Measurements from ENCODE around the gene PCGF5.

PCGF5 gene

DNA sequence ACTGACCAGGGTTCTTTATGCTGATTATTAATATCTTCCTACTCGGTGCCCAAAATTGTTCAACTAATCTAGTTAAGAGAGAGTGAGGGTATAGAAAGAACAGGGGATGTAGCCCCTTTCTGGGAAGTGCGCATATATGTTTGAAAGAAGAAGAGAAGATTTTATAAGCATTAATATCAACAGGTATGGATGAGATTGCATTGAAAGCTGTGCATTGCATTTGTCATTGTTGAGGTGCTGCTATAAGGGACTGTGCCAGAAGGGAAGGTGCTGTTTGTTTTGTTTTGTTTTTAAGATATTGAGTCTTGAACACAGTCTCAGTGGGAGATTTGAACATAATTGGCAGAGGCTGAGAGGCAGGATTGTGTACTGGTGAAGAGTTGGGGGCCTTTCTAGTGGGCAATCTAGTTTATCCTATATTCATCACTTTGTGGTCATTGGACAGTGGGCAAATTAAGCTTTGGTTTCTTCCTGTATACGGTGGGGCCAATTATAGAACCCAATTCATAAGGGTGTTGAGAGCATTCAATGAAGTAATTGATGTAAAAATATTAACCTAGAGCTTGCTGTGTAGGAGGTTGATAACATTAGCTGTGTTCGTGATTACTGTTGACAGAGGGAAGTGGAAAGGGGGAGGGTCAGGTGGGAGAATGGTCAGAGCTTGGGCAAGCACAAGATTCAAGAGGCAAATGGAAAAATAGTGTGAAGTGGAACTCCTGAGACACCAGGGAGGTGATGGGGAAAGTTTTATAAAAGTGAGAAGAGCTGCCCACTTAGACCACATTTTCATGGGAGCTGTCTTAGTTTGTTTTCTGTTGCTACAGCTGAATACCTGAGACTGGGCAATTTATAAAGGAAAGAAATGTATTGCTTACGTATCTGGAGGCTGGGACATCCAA, 19.9 kb upstream of the PCGF5 start:
- Mint-ChIP-seq H3K9me3 (no peaks in the 10 kb centered on the region), H3K27ac (peak overlapping the region; percentile 92), H3K4me1 (peaks cover 91% of the 10 kb centered on the region), H3K4me3 (peak overlapping the region; percentile 71), H3K36me3 (ENCODE audit: low read depth) (peaks cover 10% of the 10 kb centered on the region), H3K27me3 (no peaks in the 10 kb centered on the region)
- ATAC-seq (peak; percentile 39), DNase-seq (no peak)

DNA sequence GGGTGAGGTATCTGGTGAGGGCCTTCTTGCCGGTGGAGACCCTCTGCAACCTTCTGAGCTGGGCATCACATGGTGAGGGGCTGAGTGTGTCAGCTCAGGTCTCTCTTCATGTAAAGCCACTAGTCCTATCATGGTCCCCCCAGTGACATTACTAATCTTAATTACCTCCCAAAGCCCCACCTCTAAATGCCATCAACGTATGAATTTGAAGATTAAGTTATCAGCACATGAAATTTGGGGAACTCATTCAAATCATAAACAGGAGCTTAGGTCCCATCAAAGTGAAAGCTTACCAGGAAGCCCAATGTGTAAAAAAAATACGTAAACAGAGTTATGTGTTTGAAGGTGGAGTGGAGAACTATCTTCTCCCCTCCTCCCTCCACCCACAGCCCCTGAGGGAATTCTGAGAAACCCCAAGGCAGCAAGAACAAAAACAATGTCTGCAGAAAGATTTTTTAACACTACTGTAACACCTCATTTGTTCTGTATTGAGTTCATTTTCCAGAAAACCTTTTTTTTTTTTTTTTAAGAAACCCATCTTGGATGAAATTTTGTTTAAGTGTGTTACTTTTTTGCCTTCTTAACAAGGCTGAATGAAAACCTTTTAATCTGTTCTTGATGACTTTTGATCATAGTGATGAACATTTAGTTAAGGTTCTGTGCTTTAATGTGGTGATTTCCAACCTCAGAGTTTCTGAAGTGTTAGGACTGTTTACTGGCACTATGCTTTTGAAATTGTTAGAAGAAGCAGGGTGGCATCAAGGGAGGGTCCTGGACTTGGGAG, 19.1 kb upstream of the PCGF5 start:
- H3K27me3 Mint-ChIP-seq = no peaks in the 10 kb centered on the region
- H3K27ac Mint-ChIP-seq = peak overlapping the region; percentile 92
- H3K36me3 Mint-ChIP-seq (ENCODE audit: low read depth) = peaks cover 10% of the 10 kb centered on the region
- DNase-seq = peak; percentile 47
- no peaks in the 10 kb centered on the region for H3K9me3 Mint-ChIP-seq
- peak overlapping the region; percentile 71 for H3K4me3 Mint-ChIP-seq
- H3K4me1 Mint-ChIP-seq = peaks cover 91% of the 10 kb centered on the region
- ATAC-seq = peak; percentile 48

DNA sequence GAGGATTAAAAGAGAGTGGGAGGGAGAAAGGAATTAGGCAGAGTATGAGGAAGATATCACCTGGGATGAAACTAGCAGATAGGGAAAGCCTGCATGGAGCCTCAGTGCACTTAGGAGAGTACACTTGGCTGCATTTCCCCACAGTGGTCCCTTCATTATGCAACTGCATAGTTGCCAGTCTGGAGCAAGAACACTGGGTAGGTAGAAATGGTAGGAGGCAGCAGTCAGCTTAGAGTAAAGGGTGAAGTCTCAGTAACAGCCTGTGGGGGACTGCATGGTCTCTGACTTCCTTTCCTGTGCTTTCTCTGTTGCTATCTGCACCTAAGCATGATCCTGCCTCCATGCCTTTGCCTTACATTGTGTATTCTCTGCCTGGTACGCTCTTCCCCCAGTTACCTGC, 14.0 kb upstream of the PCGF5 start:
- no peaks in the 10 kb centered on the region for H3K36me3 Mint-ChIP-seq (ENCODE audit: low read depth)
- H3K4me1 Mint-ChIP-seq = peaks cover 83% of the 10 kb centered on the region
- DNase-seq = no peak
- peak; percentile 60 for ATAC-seq
- H3K27ac Mint-ChIP-seq = peak overlapping the region; percentile 7
- no peaks in the 10 kb centered on the region for H3K9me3 Mint-ChIP-seq
- H3K27me3 Mint-ChIP-seq = no peaks in the 10 kb centered on the region
- no peak overlapping the region for H3K4me3 Mint-ChIP-seq

DNA sequence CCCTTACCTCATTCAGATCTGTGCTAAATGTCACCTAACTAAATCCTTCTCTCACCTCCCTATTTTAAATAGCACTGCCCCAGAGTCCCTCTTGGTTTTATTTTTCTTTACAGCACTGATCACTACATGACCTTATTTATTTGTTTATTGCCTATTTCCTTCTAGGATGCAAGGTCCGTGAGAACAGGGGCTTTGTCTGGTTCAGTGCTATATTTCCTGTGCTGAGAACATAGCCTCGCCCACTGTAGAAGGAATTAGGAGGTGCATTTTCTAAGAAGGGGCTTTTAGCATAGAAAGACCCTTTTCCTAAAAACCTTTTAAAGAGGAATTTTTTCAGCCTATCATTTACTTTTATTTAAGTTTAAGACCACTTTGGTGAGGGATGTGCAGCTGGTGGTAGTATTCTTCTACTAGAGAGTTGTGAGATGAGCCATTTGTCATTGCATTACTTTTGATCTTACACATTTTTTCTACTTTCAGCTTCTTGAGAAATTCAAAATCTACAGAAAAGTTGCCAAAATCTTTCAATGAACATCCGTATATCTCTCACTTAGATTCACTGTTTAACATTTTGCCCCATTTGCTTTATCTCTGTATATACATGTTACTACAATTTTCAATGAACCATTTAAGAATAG, 13.5 kb upstream of the PCGF5 start:
- ATAC-seq = no peak
- Mint-ChIP-seq H3K27me3 (no peaks in the 10 kb centered on the region), H3K27ac (no peak overlapping the region), H3K36me3 (ENCODE audit: low read depth) (no peaks in the 10 kb centered on the region), H3K4me1 (peaks cover 82% of the 10 kb centered on the region), H3K4me3 (no peak overlapping the region), H3K9me3 (no peaks in the 10 kb centered on the region)
- no peak for DNase-seq

DNA sequence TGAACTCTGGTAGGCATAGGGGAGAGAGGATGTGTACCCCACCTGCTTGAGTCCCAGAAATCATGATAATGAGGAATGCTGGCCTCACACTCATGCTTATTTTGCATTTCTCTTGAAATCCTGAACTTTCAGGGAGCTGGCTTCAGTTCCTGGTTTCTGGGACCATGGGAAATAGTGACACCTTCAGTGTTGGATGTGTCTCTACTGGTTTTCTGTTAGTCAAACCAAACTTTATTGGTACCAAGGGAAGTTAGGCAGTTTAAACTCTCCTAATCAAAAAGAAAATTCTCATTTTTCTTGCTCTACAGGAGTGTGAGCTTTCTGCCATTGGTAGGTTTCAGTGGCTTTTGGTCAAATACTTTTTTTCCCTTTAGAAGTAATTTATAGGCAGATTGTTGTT, 11.8 kb upstream of the PCGF5 start:
- Mint-ChIP-seq H3K36me3 (ENCODE audit: low read depth) (no peaks in the 10 kb centered on the region), H3K27me3 (no peaks in the 10 kb centered on the region), H3K27ac (no peak overlapping the region), H3K9me3 (no peaks in the 10 kb centered on the region), H3K4me1 (peaks cover 70% of the 10 kb centered on the region), H3K4me3 (no peak overlapping the region)
- DNase-seq (no peak), ATAC-seq (no peak)

DNA sequence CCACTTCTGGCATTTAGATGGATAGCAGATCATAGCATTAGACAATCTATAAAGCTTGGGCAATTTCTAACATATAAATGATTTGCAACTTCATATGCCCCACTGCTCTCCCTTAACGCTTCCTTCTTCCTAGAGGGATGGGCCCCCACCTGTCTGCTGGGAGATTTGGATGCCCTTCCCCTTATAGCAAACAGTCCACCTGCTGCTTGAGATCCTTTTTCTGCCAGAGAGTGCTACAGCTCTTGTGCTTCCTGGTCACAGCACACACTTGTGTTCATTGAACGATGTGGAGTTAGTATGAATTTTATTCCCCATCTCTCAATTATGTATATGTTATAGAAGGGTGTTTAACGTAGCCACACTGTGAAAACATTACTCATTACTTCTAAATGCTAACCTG, 10.4 kb upstream of the PCGF5 start:
- H3K27me3 Mint-ChIP-seq = no peaks in the 10 kb centered on the region
- H3K4me3 Mint-ChIP-seq = no peak overlapping the region
- H3K9me3 Mint-ChIP-seq = no peaks in the 10 kb centered on the region
- H3K4me1 Mint-ChIP-seq = peaks cover 69% of the 10 kb centered on the region
- no peaks in the 10 kb centered on the region for H3K36me3 Mint-ChIP-seq (ENCODE audit: low read depth)
- no peak for DNase-seq
- H3K27ac Mint-ChIP-seq = peak overlapping the region; percentile 31
- ATAC-seq = no peak

DNA sequence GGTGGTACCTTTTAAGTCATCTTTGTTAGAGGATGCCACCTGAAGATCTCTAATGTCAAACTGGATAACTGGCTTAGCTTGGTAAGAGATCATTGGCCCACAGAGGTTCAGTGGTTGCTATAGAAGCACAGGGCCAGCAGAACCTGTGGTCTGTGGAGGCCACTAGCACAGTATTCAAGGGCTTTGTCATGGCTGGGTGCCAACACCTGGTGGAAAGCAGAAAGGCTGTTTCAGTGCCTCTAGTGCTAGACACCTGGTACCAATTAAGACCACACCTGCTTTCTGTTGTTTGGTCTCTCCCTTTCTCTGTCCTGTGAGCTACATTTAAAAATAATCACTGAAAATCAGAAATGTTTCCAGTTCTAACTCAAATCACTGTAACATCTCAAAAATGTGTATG, 10.0 kb upstream of the PCGF5 start:
- Mint-ChIP-seq H3K9me3 (no peaks in the 10 kb centered on the region), H3K4me3 (no peak overlapping the region), H3K27me3 (no peaks in the 10 kb centered on the region), H3K36me3 (ENCODE audit: low read depth) (no peaks in the 10 kb centered on the region), H3K4me1 (peaks cover 65% of the 10 kb centered on the region), H3K27ac (no peak overlapping the region)
- DNase-seq = no peak
- ATAC-seq = peak; percentile 43

DNA sequence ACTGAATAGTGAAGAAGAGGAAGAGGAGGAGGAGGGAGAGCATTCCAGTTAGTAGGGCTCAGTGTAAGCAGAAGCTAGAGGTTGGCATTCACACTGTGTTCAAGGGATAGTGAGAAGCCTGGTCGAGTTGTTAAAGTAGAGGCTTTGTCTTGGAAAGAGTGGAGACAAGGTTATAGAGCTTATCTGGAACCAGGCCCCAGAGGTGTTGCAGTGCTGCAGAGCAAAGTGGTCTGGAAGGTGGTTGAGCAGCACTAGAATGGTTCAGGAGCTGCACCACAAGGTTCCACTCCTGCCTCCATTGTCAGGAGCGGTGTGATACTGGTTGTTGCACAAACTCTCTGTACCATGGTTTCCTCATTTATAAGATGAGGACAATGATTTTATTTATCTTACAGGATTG, 8.8 kb upstream of the PCGF5 start:
- H3K36me3 Mint-ChIP-seq (ENCODE audit: low read depth) = no peaks in the 10 kb centered on the region
- peaks cover 52% of the 10 kb centered on the region for H3K4me1 Mint-ChIP-seq
- no peaks in the 10 kb centered on the region for H3K9me3 Mint-ChIP-seq
- H3K27me3 Mint-ChIP-seq = no peaks in the 10 kb centered on the region
- no peak for DNase-seq
- ATAC-seq = no peak
- H3K27ac Mint-ChIP-seq = no peak overlapping the region
- H3K4me3 Mint-ChIP-seq = no peak overlapping the region

DNA sequence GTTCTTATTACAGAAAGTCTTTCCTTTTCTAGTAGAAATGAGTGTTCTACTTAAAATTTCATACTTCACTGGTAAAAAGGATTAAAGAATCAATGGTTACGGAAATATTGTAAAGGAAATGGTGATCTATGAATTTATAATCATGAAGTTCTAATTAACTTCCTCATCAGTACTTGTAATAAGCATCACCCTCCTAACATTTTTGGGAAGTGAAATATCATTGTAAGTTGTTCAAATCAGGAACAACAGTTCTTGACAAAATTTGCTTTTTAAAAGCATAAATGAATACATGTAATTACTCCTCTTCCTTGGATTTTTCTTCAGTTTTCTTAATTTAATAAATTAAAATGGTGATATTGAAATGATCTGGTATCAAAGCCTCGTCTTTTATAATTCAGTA, 5.6 kb upstream of the PCGF5 start:
- Mint-ChIP-seq H3K4me3 (no peak overlapping the region), H3K27ac (no peak overlapping the region), H3K4me1 (peaks cover 33% of the 10 kb centered on the region), H3K36me3 (ENCODE audit: low read depth) (no peaks in the 10 kb centered on the region), H3K27me3 (no peaks in the 10 kb centered on the region), H3K9me3 (no peaks in the 10 kb centered on the region)
- DNase-seq = no peak
- no peak for ATAC-seq

DNA sequence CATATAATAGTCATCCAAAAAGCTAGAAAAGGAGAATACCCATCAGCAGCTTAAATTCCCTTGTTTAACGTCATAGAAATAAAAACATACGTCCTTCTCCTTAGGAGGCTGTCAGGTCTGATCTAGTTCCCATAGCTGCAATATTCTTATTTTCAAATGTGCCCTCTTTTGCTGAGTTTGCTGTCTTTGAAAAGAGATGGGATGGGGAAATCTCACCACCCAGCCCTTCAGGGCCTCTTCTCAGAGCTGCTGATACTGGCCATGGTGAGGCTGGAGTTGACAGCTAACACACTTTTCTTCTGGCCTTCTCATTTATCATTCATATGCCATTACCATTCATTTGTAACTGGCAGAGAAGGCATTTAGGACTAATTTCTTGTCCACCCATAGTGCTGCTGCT, 5.1 kb upstream of the PCGF5 start:
- Mint-ChIP-seq H3K4me1 (peaks cover 32% of the 10 kb centered on the region), H3K27ac (no peak overlapping the region)
- no peak for DNase-seq

DNA sequence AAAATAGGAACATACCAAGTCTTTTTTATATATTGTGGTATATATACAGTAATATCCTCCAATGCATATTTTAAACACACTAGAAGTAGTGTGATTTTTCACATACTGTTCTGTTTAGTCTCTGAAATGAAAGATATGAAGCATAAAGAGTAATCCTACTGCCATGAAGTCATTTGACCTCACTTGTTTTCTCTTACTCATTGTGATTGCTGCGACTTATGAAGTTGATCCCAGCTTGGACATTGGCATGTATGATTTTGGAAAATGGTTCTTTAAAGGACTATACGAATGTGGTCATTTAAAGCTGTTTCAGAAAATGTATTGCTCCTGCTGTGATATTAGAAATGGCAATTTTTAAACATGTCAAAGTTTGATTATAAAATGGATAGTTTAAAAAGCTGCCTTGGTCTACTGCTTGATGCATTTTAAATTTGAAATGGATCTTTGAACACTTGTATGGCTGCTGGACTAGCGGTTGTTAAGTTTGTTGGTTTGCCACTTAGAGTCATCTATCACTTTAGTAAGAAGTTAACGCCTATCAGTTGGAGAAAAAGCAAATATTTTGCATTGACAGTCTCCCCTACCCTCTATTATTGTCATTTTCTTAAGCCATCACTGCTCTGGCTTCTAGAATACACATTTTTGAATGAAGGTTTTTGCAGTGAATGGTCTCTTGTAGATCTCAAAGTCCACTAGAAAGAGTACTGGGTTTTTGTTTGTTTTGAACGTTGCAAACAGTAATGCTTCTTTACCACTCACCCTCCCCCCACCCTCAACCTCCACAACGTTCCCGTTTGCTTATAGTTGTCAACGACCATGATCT, 881 bp upstream of the PCGF5 start:
- DNase-seq (no peak), ATAC-seq (no peak)
- Mint-ChIP-seq H3K9me3 (no peaks in the 10 kb centered on the region), H3K27ac (peak overlapping the region; percentile 74), H3K36me3 (ENCODE audit: low read depth) (peaks cover 21% of the 10 kb centered on the region), H3K4me3 (peak overlapping the region; percentile 75), H3K27me3 (no peaks in the 10 kb centered on the region), H3K4me1 (peaks cover 40% of the 10 kb centered on the region)

More for the DNA sequence above, 5.1 kb upstream of the PCGF5 start:
- H3K4me3 Mint-ChIP-seq = no peak overlapping the region
- H3K36me3 Mint-ChIP-seq (ENCODE audit: low read depth) = no peaks in the 10 kb centered on the region
- H3K9me3 Mint-ChIP-seq = no peaks in the 10 kb centered on the region
- no peak for ATAC-seq
- H3K27me3 Mint-ChIP-seq = no peaks in the 10 kb centered on the region

DNA sequence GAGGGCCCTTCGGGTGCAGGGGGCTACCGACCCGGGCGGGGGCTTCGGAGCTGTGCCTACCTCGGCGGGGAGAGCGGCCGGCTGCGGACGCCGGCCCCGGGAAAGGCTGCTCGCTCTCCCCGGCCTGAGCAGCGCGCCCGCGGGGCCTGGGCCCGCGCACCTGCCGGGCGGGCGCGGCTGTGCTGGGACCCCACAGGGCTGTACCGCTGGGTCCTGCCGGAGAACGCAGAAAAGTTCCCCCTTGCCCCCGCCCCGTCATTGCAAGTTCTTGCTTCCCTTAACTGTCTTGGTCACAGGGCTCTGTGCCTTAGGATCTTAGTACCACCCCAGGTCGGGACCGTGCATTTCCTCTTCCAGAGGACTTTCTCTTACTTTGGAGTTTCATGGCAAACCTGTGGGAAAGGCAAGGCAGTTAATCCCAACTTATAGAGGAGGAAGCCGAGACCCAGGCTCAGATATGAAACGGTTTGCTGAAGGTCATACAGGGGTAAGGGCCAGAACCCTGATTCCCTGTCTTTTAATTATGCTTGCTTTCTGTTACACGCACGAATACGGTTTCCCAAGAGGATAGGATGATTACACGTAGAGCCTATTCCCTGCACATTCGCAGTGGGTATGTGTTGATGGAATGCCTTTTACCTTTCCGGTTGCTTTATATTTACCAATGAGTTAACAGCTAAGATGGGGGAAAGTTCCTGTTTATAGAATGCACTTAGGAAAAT, 652 bp downstream of the PCGF5 start:
- Mint-ChIP-seq H3K36me3 (ENCODE audit: low read depth) (peaks cover 27% of the 10 kb centered on the region), H3K9me3 (no peaks in the 10 kb centered on the region), H3K4me3 (peak overlapping the region; percentile 89), H3K27ac (peak overlapping the region; percentile 82), H3K4me1 (peaks cover 41% of the 10 kb centered on the region), H3K27me3 (no peaks in the 10 kb centered on the region)
- ATAC-seq (peak; percentile 26), DNase-seq (peak; percentile 42)

DNA sequence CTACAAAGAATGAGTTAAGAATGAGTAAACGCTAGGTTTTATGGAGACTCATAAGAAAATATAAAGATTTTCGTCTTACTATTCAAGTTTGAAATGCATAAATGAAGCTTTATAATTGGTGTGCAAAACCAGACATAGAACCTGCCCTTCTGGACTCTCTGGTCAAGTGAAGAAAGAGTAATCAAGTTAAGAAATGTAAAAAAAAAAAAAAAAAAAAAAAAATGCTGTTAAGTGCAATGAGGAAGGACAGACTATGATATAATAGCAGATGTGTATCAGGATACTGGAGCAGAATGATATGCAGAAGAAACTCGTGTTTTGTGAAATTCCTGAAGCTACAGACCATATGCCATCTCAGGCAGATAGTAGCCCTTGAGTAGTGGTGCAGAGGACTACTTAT, 5.6 kb downstream of the PCGF5 start:
- DNase-seq (no peak), ATAC-seq (no peak)
- H3K9me3 Mint-ChIP-seq = no peaks in the 10 kb centered on the region
- H3K27me3 Mint-ChIP-seq = no peaks in the 10 kb centered on the region
- H3K4me3 Mint-ChIP-seq = no peak overlapping the region
- H3K27ac Mint-ChIP-seq = no peak overlapping the region
- H3K4me1 Mint-ChIP-seq = peaks cover 54% of the 10 kb centered on the region
- H3K36me3 Mint-ChIP-seq (ENCODE audit: low read depth) = peaks cover 44% of the 10 kb centered on the region
